ENCODE data around the gene VPS4A. TPM values are rescaled to one million over a fixed set of nuclear protein-coding genes. Genes with fewer than 3 reads are reported as not detected.
"Not testable (repeated sequence)": the region's sequence is repeated elsewhere in the genome, so short reads cannot be mapped to it uniquely, and the experiment has no call there.

Gene VPS4A
- total RNA-seq, 1 experiment from 2014 or later: 23.9 TPM

DNA sequence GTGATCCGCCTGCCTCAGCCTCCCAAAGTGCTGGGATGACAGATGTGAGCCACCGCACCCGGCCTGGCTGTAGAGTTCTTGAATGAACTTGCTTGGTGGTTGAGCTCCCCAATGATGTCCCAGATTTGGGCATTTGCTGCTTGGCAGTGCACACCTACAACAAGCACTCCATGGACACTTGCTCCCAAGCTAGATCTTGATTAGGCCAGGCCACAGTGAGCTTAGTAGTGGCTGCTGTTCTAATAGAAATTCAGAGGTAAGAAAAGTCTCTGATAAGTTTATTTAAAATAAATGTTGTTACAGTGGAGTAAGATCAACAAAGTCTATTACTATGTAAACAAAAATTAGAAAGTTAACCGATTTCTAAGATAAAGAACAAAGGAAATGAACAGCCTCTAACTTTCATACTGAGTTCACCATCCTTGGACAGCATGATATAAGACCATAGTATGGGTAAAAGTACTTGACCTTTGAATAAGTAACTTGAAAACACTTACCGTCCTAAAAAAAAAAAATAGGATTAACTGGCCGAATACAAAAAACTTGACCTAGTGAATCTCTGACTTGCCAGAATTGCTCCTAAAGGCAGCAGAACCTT lies 39.5 kb downstream of the VPS4A start:
- POLR2A ChIA-PET: no interaction called here
- ATAC-seq (no peak), DNase-seq (ENCODE audit: low read depth, low spot score) (no peak)
- intact Hi-C loops (cut with micrococcal nuclease; ENCODE audit: unreplicated experiment) (no loop called here), in situ Hi-C loops (cut with HindIII; ENCODE audit: low pct_unique_long_range_greater_than_20kb, low sequenced_read_pairs) (no loop called here)
- no peaks in the 10 kb centered on the region for H3K27me3 ChIP-seq (ENCODE audit: control insufficient read depth, insufficient read depth, low read length)
- no peaks in the 10 kb centered on the region for H3K9me3 ChIP-seq (ENCODE audit: control insufficient read depth, insufficient read depth, low read depth, low read length)
- H3K4me1 ChIP-seq (ENCODE audit: control insufficient read depth, insufficient read depth, low read length): no peaks in the 10 kb centered on the region
- TF ChIP-seq, protein P1, sequence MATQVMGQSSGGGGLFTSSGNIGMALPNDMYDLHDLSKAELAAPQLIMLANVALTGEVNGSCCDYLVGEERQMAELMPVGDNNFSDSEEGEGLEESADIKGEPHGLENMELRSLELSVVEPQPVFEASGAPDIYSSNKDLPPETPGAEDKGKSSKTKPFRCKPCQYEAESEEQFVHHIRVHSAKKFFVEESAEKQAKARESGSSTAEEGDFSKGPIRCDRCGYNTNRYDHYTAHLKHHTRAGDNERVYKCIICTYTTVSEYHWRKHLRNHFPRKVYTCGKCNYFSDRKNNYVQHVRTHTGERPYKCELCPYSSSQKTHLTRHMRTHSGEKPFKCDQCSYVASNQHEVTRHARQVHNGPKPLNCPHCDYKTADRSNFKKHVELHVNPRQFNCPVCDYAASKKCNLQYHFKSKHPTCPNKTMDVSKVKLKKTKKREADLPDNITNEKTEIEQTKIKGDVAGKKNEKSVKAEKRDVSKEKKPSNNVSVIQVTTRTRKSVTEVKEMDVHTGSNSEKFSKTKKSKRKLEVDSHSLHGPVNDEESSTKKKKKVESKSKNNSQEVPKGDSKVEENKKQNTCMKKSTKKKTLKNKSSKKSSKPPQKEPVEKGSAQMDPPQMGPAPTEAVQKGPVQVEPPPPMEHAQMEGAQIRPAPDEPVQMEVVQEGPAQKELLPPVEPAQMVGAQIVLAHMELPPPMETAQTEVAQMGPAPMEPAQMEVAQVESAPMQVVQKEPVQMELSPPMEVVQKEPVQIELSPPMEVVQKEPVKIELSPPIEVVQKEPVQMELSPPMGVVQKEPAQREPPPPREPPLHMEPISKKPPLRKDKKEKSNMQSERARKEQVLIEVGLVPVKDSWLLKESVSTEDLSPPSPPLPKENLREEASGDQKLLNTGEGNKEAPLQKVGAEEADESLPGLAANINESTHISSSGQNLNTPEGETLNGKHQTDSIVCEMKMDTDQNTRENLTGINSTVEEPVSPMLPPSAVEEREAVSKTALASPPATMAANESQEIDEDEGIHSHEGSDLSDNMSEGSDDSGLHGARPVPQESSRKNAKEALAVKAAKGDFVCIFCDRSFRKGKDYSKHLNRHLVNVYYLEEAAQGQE (IDR thresholded peaks at IDR 0.05; ENCODE audit: insufficient read depth in 1 of 2, low read depth in 2 of 2, low read length in 1 of 2): no peak
- TF ChIP-seq SIN3A (IDR thresholded peaks at IDR 0.05; ENCODE audit: borderline replicate concordance, insufficient read depth, low read depth, low read length) (no peak), TCF7L2 (IDR thresholded peaks at IDR 0.05; ENCODE audit: low read depth, low read length) (no peak), POLR2AphosphoS5 (IDR thresholded peaks at IDR 0.05; ENCODE audit: low read depth, low read length) (no peak)
- TF ChIP-seq, protein P2, sequence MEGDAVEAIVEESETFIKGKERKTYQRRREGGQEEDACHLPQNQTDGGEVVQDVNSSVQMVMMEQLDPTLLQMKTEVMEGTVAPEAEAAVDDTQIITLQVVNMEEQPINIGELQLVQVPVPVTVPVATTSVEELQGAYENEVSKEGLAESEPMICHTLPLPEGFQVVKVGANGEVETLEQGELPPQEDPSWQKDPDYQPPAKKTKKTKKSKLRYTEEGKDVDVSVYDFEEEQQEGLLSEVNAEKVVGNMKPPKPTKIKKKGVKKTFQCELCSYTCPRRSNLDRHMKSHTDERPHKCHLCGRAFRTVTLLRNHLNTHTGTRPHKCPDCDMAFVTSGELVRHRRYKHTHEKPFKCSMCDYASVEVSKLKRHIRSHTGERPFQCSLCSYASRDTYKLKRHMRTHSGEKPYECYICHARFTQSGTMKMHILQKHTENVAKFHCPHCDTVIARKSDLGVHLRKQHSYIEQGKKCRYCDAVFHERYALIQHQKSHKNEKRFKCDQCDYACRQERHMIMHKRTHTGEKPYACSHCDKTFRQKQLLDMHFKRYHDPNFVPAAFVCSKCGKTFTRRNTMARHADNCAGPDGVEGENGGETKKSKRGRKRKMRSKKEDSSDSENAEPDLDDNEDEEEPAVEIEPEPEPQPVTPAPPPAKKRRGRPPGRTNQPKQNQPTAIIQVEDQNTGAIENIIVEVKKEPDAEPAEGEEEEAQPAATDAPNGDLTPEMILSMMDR (IDR thresholded peaks at IDR 0.05): no peak
- no TSS peak for BruUV-seq (replicated peaks)
- H3K27ac ChIP-seq (ENCODE audit: low read length): no peak overlapping the region
- no peak overlapping the region for H3K4me3 ChIP-seq (ENCODE audit: low read depth in 2 of 2, low read length in 2 of 2)
- peaks cover 2% of the 10 kb centered on the region; the same call in 1 of the 2 replicates for H3K36me3 ChIP-seq (ENCODE audit: control insufficient read depth, insufficient read depth, low read length)
- CTCF ChIA-PET: interaction anchor here (0.9 kb wide), 1 partner anchor 575 kb away, joined by 3 read pairs; no protein-coding TSS in a partner anchor

DNA sequence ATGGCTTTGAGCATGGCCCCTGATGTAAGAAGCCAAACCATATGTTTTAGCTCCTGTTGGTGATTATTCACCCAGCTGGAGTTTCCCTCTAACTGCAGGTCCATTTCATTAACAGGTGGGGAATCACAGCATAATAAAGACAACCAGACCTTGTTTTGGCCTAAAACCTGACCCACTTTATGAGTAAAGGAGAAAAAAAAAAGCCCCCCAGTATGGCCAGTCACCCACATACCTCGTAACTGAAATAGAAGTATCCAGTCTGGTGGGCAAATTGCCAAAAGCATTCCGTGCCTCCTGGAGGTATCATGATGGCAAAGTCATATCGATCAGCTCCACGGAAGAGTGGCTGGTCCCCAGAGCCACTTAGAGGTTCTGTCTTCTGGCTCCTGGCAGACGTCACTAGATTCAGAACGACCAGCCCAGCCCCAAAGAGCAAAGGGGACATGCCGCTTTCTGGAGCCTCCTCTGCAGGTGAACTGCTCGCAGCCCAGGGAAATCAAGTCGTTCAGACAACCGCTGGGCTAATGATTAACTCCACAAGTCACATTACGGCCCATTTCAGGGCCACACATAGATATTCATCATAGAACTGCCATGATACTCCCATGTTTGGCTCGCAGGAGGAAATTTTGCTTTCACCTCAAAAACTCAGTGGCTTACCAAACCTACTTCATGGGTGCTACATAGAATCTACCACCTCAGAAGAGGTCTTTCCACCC lies 40.3 kb downstream of the VPS4A start, which contains the start of gene TMED6:
Gene TMED6, minus strand, starts transcription at position 478 of the 719 bp plus-strand sequence. Its CDS starts 33 bp downstream, at position 445.
- intact Hi-C loops (cut with micrococcal nuclease; ENCODE audit: unreplicated experiment) (no loop called here), in situ Hi-C loops (cut with HindIII; ENCODE audit: low pct_unique_long_range_greater_than_20kb, low sequenced_read_pairs) (no loop called here)
- Histone ChIP-seq H3K4me1 (ENCODE audit: control insufficient read depth, insufficient read depth, low read length) (no peaks in the 10 kb centered on the region), H3K9me3 (ENCODE audit: control insufficient read depth, insufficient read depth, low read depth, low read length) (no peaks in the 10 kb centered on the region), H3K27ac (ENCODE audit: low read length) (no peak within 1 kb of the TSS), H3K27me3 (ENCODE audit: control insufficient read depth, insufficient read depth, low read length) (no peaks in the 10 kb centered on the region), H3K36me3 (ENCODE audit: control insufficient read depth, insufficient read depth, low read length) (peaks cover 2% of the 10 kb centered on the region; the same call in 1 of the 2 replicates), H3K4me3 (ENCODE audit: low read depth in 2 of 2, low read length in 2 of 2) (no peak within 1 kb of the TSS)
- TF ChIP-seq TCF7L2 (IDR thresholded peaks at IDR 0.05; ENCODE audit: low read depth, low read length): no peak
- TF ChIP-seq, protein P1 (IDR thresholded peaks at IDR 0.05; ENCODE audit: insufficient read depth in 1 of 2, low read depth in 2 of 2, low read length in 1 of 2): no peak
- POLR2A ChIA-PET: no interaction called here
- ATAC-seq (no peak), DNase-seq (ENCODE audit: low read depth, low spot score) (no peak)
- CTCF ChIA-PET: no interaction called here
- no TSS peak for BruUV-seq (replicated peaks)

DNA sequence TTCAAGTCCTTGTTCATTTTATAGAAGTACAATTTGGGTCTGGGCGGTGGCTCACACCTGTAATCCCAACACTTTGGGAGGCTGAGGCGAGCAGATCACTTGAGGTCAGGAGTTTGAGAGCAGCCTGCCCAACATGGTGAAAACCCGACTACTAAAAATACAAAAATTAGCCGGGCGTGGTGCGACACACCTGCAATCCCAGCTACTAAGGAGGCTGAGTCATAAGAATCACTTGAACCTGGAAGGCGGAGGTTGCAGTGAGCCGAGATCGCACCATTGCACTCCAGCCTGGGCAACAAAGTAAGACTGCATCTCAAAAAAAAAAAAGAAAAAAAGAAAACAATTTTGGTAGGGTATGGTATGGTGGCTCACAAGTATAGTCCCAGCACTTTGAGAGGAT lies 48.9 kb downstream of the VPS4A start:
- H3K27me3 ChIP-seq (ENCODE audit: control insufficient read depth, insufficient read depth, low read length); H3K9me3 ChIP-seq (ENCODE audit: control insufficient read depth, insufficient read depth, low read depth, low read length); in situ Hi-C loops (cut with HindIII; ENCODE audit: low pct_unique_long_range_greater_than_20kb, low sequenced_read_pairs); H3K27ac ChIP-seq (ENCODE audit: low read length); H3K4me1 ChIP-seq (ENCODE audit: control insufficient read depth, insufficient read depth, low read length); intact Hi-C loops (cut with micrococcal nuclease; ENCODE audit: unreplicated experiment); CTCF ChIA-PET; POLR2A ChIA-PET; DNase-seq (ENCODE audit: low read depth, low spot score); H3K4me3 ChIP-seq (ENCODE audit: low read depth in 2 of 2, low read length in 2 of 2); ATAC-seq; H3K36me3 ChIP-seq (ENCODE audit: control insufficient read depth, insufficient read depth, low read length); BruUV-seq (replicated peaks): not testable (repeated sequence)
